GM12878 (cell line): ENCODE data around the gene BAIAP2L1. TPM values are rescaled to one million over a fixed set of nuclear protein-coding genes. Genes with fewer than 3 reads are reported as not detected.

Experiments
- ATAC-seq: fragments of 200-7000 bp; cut with Tn5 transposase; 3 replicates; pipeline ENCODE4 v1.9.1; 2020; ENCODE audit warnings: mild to moderate bottlenecking, moderate library complexity
- BruUV-seq: library from RNA; stranded (reverse); fragments of 400-500 nt; replicated peaks from 2 replicates; lab custom pipeline; 2021; lab: Mats Ljungman, UMichigan
- CTCF ChIA-PET: fragments of 300-600 bp; sonication (Branson Sonifier 250); formaldehyde crosslinking; extraction: SDS; loops from one replicate; lab custom pipeline; 2021; ENCODE audit warnings: inconsistent platforms; lab: Yijun Ruan, JAX
- POLR2A ChIA-PET: fragments of 350-600 bp; formaldehyde crosslinking; extraction: SDS; loops from one replicate; lab custom pipeline; 2021; ENCODE audit warnings: inconsistent platforms; lab: Charles Lee
- RAD21 ChIA-PET: fragments of 300-600 bp; sonication (Branson Sonifier 250); formaldehyde crosslinking; loops from one replicate; lab custom pipeline; 2023; ENCODE audit warnings: antibody characterized with exemption; ENCODE audit not compliant: unreplicated experiment; lab: Charles Lee
- SMC1A ChIA-PET: fragments of 300-600 bp; sonication (Branson Sonifier 250); formaldehyde crosslinking; loops from one replicate; lab custom pipeline; 2023; ENCODE audit not compliant: unreplicated experiment, uncharacterized antibody; lab: Charles Lee
- DNase-seq: peaks from one replicate; pipeline ENCODE4 v3.0.0-alpha.2; 2011; ENCODE audit warnings: low read depth, low spot score
- FAIRE-seq: peaks from 3 replicates; lab custom pipeline; 2011; peaks lifted over from hg19 to GRCh38; lab: Jason Lieb, UNC
- H2AFZ ChIP-seq: 2 replicates; pipeline ENCODE4 v1.6.0; 2011; ENCODE audit warnings: low read depth, low read length, control low read depth; ENCODE audit not compliant: control insufficient read depth
- H3K27ac ChIP-seq: 2 replicates; pipeline ENCODE4 v1.5.1; 2011; ENCODE audit warnings: control low read depth; ENCODE audit not compliant: control insufficient read depth, insufficient read depth
- H3K27me3 ChIP-seq, 2 experiments: replicated peaks in 1 of 2; 2 replicates each; pipeline versions ENCODE4 v1.6.0 to v1.6.1; 2011; ENCODE audit warnings: low read length in 1 of 2; ENCODE audit not compliant: control insufficient read depth in 2 of 2, insufficient read depth in 2 of 2
- H3K36me3 ChIP-seq, 2 experiments: 2 replicates each; pipeline ENCODE4 v1.5.1; 2011; ENCODE audit warnings: low read length in 1 of 2; ENCODE audit not compliant: control insufficient read depth in 2 of 2, insufficient read depth in 2 of 2
- H3K4me1 ChIP-seq: 2 replicates; pipeline ENCODE4 v1.6.1; 2011; ENCODE audit warnings: mild to moderate bottlenecking, low read length, moderate library complexity, mixed read lengths; ENCODE audit not compliant: control insufficient read depth, insufficient read depth
- H3K4me2 ChIP-seq: 2 replicates; pipeline ENCODE4 v1.6.0; 2011; ENCODE audit warnings: control low read depth; ENCODE audit not compliant: control insufficient read depth, insufficient read depth
- H3K4me3 ChIP-seq: fragments of 200-600 bp; sonication (generic); 2 replicates; pipeline ENCODE4 v1.5.1; 2016
- H3K79me2 ChIP-seq: 2 replicates; pipeline ENCODE4 v1.6.0; 2011; ENCODE audit warnings: low read length; ENCODE audit not compliant: control insufficient read depth, insufficient read depth
- H3K9ac ChIP-seq: 2 replicates; pipeline ENCODE4 v1.8.0; 2011; ENCODE audit warnings: low read length, control low read depth, mixed read lengths; ENCODE audit not compliant: control insufficient read depth, insufficient read depth
- H3K9me3 ChIP-seq: replicated peaks from 3 replicates; pipeline ENCODE4 v1.5.1; 2011; ENCODE audit warnings: mild to moderate bottlenecking, low read length; ENCODE audit not compliant: control insufficient read depth, insufficient read depth
- H4K20me1 ChIP-seq: 2 replicates; pipeline ENCODE4 v1.6.0; 2011; ENCODE audit not compliant: control insufficient read depth, insufficient read depth
- BHLHE40 ChIP-seq, 2 experiments: fragments of 450-650 bp in 1 of 2; IDR thresholded peaks; 2 replicates each; pipeline ENCODE4 v1.6.1; 2011 to 2017; ENCODE audit warnings: low read depth in 2 of 2, borderline replicate concordance in 1 of 2, improper control_type of control experiment in 1 of 2, low read length in 1 of 2, mild to moderate bottlenecking in 1 of 2
- CBX3 ChIP-seq: fragments of 200-600 bp; sonication (generic); IDR thresholded peaks from 2 replicates; pipeline ENCODE4 v1.6.1; 2016; ENCODE audit warnings: low read depth, borderline replicate concordance
- DPF2 ChIP-seq: fragments of 450-650 bp; IDR thresholded peaks from 2 replicates; pipeline ENCODE4 v1.6.1; 2017; ENCODE audit warnings: mild to moderate bottlenecking
- IKZF1 ChIP-seq: fragments of 450-650 bp; conservative IDR thresholded peaks from 2 replicates; pipeline ENCODE4 v1.6.1; 2017; ENCODE audit warnings: antibody characterized with exemption, mild to moderate bottlenecking
- IRF3 ChIP-seq: fragments of 450-650 bp; IDR thresholded peaks from 2 replicates; pipeline ENCODE4 v1.6.1; 2014; ENCODE audit warnings: mild to moderate bottlenecking
- LARP7 ChIP-seq: fragments of 450-650 bp; IDR thresholded peaks from 2 replicates; pipeline ENCODE4 v1.6.1; 2017; ENCODE audit warnings: mild to moderate bottlenecking
- MAX ChIP-seq: IDR thresholded peaks from 2 replicates; pipeline ENCODE4 v1.6.1; 2012; ENCODE audit warnings: low read depth, low read length, improper control_type of control experiment
- NFYA ChIP-seq: IDR thresholded peaks from 2 replicates; pipeline ENCODE4 v1.6.1; 2011; ENCODE audit warnings: low read depth, mild to moderate bottlenecking, low read length, improper control_type of control experiment, borderline replicate concordance
- RAD51 ChIP-seq: fragments of 450-650 bp; IDR thresholded peaks from 2 replicates; pipeline ENCODE4 v1.6.1; 2016; ENCODE audit warnings: moderate library complexity, mild to moderate bottlenecking, inconsistent platforms
- SIN3A ChIP-seq: IDR thresholded peaks from 2 replicates; pipeline ENCODE4 v1.6.1; 2012; ENCODE audit warnings: low read depth, low read length, improper control_type of control experiment
- TAF1 ChIP-seq: IDR thresholded peaks from 2 replicates; pipeline ENCODE4 v1.6.1; 2011; ENCODE audit warnings: mild to moderate bottlenecking, low read depth, low read length, borderline replicate concordance
- ZBTB11 ChIP-seq: fragments of 450-650 bp; formaldehyde crosslinking; IDR thresholded peaks from 2 replicates; pipeline ENCODE4 v1.5.0; 2022; ENCODE audit warnings: mild to moderate bottlenecking, missing genetic modification characterization
- WGBS: methylation state at CpG from one replicate; pipeline ENCODE4 v1.1.6; 2016; ENCODE audit warnings: low lambda C conversion rate; ENCODE audit not compliant: insufficient replicate concordance, insufficient coverage; ENCODE audit errors: missing lambda C conversion rate; 5-methylcytosine and 5-hydroxymethylcytosine counted together
- in situ Hi-C: fragments of 300-500 bp; cut with MboI; formaldehyde crosslinking; loops from 9 replicates; pipeline ENCODE4 v1.14.3; 2018; ENCODE audit warnings: mixed read lengths
- intact Hi-C: fragments of 100-400 bp; cut with micrococcal nuclease; formaldehyde crosslinking; loops from one replicate; pipeline ENCODE4 v1.14.2; 2022; ENCODE audit not compliant: unreplicated experiment
- polyA plus RNA-seq, 11 experiments: library from polyadenylated mRNA; depleted of rRNA in 4 of 11; unstranded in 6 of 11; stranded (reverse) in 5 of 11; fragments of >200 nt; fragmentation: Nextera tagmentation in 4 of 11; fragmentation: Illumina TruSeq in 1 of 11; extraction: Ambion mirVana in 4 of 11; extraction: Trizol in 1 of 11; gene quantifications; 1 replicate in 1 of 11; 2 replicates in 10 of 11; pipeline versions ENCODE4 v1.2.1 to v1.2.3, GENCODE V29; 2011 to 2016; ENCODE audit warnings: inconsistent platforms in 2 of 11, missing spikeins in 2 of 11, low read depth in 1 of 11
- total RNA-seq, 4 experiments: library from RNA; depleted of rRNA in 3 of 4; stranded (reverse); fragments of >200 nt in 3 of 4; fragmentation: Illumina TruSeq in 1 of 4; extraction: Trizol in 1 of 4; gene quantifications; 2 replicates each; pipeline versions ENCODE4 v1.2.1 to v1.2.3, GENCODE V29; 2013 to 2021

BAIAP2L1 gene
- total and polyA plus RNA-seq, 10 of the 15 experiments (the other 5 are each of a cell fraction or from before 2014, with no cell fraction given), result 8.9 to 60.2 (median 35.7) TPM

- no TSS peak for BruUV-seq
- no peak overlapping the region for H3K4me2 ChIP-seq
- H3K9me3 ChIP-seq, result no peaks in the 10 kb centered on the region
- no peak overlapping the region for H2AFZ ChIP-seq
- CTCF ChIA-PET, result no interaction called here
- FAIRE-seq, result no peak
- SMC1A ChIA-PET, result no interaction called here
- RAD21 ChIA-PET, result no interaction called here
- H3K27ac ChIP-seq, result no peak overlapping the region
- peaks cover 2 to 7% of the 10 kb centered on the region in 2 experiments; a peak in 3 of 4 replicates for H3K36me3 ChIP-seq
- intact Hi-C loops, result no loop called here
- in situ Hi-C loops, result no loop called here
- no peak overlapping the region for H3K4me3 ChIP-seq
- no peak overlapping the region for H3K9ac ChIP-seq
- H4K20me1 ChIP-seq, result no peaks in the 10 kb centered on the region
- WGBS, result 72% methylated on average over 6 of the region's 6 CpGs
- TF ChIP-seq LARP7 (no peak), MAX (no peak), IKZF1 (no peak), IRF3 (no peak), RAD51 (no peak), CBX3 (no peak), ZBTB11 (CRISPR knock-in tag) (no peak), DPF2 (no peak), TAF1 (no peak), NFYA (no peak), BHLHE40 (IDR thresholded peaks at IDR 0.05; ENCODE audit: borderline replicate concordance in 1 of 2, low read depth in 2 of 2, low read length in 1 of 2) (no peak), SIN3A (no peak)
- H3K4me1 ChIP-seq, result no peaks in the 10 kb centered on the region
- DNase-seq, result no peak
- H3K27me3 ChIP-seq, result no peaks in the 10 kb centered on the region
- no peak for ATAC-seq
- POLR2A ChIA-PET, result no interaction called here
- no peaks in the 10 kb centered on the region for H3K79me2 ChIP-seq
Observed at GRCh38 chr7:98358706-98359105, 42.2 kb downstream of the BAIAP2L1 start.
